Endothelial cell of umbilical vein (primary cell): Measurements from ENCODE around the gene NANOS2.

ENCODE experiments used
- CTCF ChIP-seq, 2 donors: IDR thresholded peaks; 1 replicate in 1 of 2; 2 replicates in 1 of 2; pipeline ENCODE4 v1.5.1; 2011; ENCODE audit warnings: low read length in 2 of 2, mild to moderate bottlenecking in 2 of 2, moderate library complexity in 2 of 2, control low read depth in 1 of 2, inconsistent platforms in 1 of 2, low read depth in 1 of 2; ENCODE audit not compliant: insufficient read depth in 1 of 2; ENCODE audit errors: extremely low read depth in 1 of 2
- EZH2 ChIP-seq: IDR thresholded peaks from 2 replicates; pipeline ENCODE4 v1.6.1; 2012; ENCODE audit warnings: borderline replicate concordance, low read depth, mild to moderate bottlenecking, moderate library complexity, low read length, inconsistent platforms; ENCODE audit not compliant: severe bottlenecking
- GATA2 ChIP-seq: IDR thresholded peaks from 2 replicates; pipeline ENCODE4 v1.7.0; 2011; ENCODE audit warnings: low read depth, mild to moderate bottlenecking, moderate library complexity, mixed read lengths, low read length; ENCODE audit not compliant: insufficient read length, insufficient read depth
- JUN ChIP-seq: IDR thresholded peaks from 2 replicates; pipeline ENCODE4 v1.6.1; 2011; ENCODE audit warnings: borderline replicate concordance, low read depth; ENCODE audit not compliant: insufficient read length, insufficient read depth
- MYC ChIP-seq: IDR thresholded peaks from one replicate; pipeline ENCODE4 v1.6.1; 2011; ENCODE audit warnings: mild to moderate bottlenecking, low read depth, low read length
- POLR2A ChIP-seq: IDR thresholded peaks from 2 replicates; pipeline ENCODE4 v1.6.1; 2012; ENCODE audit warnings: low read depth, mild to moderate bottlenecking, control low read depth, low read length
- POLR2AphosphoS5 ChIP-seq: IDR thresholded peaks from 2 replicates; pipeline ENCODE4 v1.6.1; 2012; ENCODE audit warnings: low read depth, mild to moderate bottlenecking, control low read depth, low read length, moderate library complexity; ENCODE audit not compliant: insufficient read depth
- TF ChIP-seq, protein P1 (sequence below): IDR thresholded peaks from 2 replicates; pipeline ENCODE4 v1.6.1; 2011; ENCODE audit not compliant: insufficient read depth, insufficient read length

DNA sequence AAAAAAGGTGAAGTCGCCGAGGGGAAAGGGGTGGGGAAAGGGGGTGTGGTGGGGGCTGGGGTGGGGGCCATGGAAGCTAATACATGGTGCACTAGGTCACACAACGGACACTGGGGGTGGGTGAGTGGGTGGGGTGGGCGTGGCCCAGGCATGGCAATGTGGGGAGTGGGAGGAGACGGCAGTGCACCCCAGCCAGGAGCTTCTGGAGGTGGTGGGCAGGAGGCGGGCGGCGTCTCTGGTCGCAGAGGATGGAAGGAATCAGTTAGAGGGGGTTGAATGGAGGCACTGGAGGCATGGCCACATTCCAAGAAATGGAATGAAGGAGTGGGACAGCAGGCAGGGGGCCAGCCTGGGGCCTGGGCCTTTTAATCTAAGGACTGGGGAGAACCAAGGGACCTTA is 19.2 kb upstream of the NANOS2 start:
- TF ChIP-seq EZH2 (no peak), CTCF (IDR thresholded peaks at IDR 0.05; ENCODE audit: extremely low read depth in 1 of 2, insufficient read depth in 1 of 2, low read depth in 1 of 2, low read length in 2 of 2) (no peak), POLR2AphosphoS5 (no peak), POLR2A (no peak), GATA2 (no peak), MYC (no peak), JUN (no peak)
- TF ChIP-seq, protein P1, sequence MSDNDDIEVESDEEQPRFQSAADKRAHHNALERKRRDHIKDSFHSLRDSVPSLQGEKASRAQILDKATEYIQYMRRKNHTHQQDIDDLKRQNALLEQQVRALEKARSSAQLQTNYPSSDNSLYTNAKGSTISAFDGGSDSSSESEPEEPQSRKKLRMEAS = no peak
